Ishikawa (cell line): ENCODE results near the gene LCA5.

Experiments
- CEBPB ChIP-seq: IDR thresholded peaks from 2 replicates; pipeline ENCODE4 v1.6.1; 2012
- CREB1 ChIP-seq: IDR thresholded peaks from 2 replicates; pipeline ENCODE4 v1.6.1; 2012; ENCODE audit warnings: low read depth
- EP300 ChIP-seq: IDR thresholded peaks from 2 replicates; pipeline ENCODE4 v1.6.1; 2012; ENCODE audit warnings: borderline replicate concordance
- RAD21 ChIP-seq: IDR thresholded peaks from 2 replicates; pipeline ENCODE4 v1.6.1; 2012; ENCODE audit warnings: low read depth
- YY1 ChIP-seq: IDR thresholded peaks from 2 replicates; pipeline ENCODE4 v1.6.1; 2012; ENCODE audit warnings: low read depth
- TF ChIP-seq, protein P1 (sequence below): IDR thresholded peaks from 2 replicates; pipeline ENCODE4 v1.6.1; 2012
- TF ChIP-seq, protein P2 (sequence below): IDR thresholded peaks from 2 replicates; pipeline ENCODE4 v1.6.1; 2012; ENCODE audit warnings: low read depth, mild to moderate bottlenecking
- TF ChIP-seq, protein P3 (sequence below): IDR thresholded peaks from 2 replicates; pipeline ENCODE4 v1.6.1; 2012

DNA sequence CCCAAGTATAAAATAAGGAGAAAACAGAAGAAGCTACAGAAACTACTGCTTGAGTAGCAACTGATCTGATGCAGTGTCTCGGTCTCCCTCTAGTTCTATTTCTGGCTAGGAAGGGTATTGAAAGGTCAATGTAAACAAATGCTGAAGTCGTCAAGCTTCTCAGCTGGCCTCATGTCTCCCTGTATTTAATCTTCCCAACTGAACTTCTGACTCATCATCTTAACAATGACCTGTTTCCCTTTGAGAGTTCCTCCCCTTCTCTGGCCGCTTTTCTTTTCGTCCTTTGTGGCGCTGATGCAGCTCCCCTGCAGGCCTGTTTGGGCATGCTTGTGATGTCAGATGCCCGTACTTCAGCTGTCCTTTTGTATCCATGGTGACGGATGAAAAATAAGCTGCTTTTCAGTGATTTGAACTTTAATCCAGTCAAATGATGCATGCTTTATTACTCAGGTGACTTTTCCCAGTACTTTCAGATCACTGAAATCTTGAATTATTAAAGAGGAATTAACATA, 7.8 kb upstream of the LCA5 start:
- TF ChIP-seq, protein P1, sequence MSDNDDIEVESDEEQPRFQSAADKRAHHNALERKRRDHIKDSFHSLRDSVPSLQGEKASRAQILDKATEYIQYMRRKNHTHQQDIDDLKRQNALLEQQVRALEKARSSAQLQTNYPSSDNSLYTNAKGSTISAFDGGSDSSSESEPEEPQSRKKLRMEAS: no peak
- TF ChIP-seq, protein P2, sequence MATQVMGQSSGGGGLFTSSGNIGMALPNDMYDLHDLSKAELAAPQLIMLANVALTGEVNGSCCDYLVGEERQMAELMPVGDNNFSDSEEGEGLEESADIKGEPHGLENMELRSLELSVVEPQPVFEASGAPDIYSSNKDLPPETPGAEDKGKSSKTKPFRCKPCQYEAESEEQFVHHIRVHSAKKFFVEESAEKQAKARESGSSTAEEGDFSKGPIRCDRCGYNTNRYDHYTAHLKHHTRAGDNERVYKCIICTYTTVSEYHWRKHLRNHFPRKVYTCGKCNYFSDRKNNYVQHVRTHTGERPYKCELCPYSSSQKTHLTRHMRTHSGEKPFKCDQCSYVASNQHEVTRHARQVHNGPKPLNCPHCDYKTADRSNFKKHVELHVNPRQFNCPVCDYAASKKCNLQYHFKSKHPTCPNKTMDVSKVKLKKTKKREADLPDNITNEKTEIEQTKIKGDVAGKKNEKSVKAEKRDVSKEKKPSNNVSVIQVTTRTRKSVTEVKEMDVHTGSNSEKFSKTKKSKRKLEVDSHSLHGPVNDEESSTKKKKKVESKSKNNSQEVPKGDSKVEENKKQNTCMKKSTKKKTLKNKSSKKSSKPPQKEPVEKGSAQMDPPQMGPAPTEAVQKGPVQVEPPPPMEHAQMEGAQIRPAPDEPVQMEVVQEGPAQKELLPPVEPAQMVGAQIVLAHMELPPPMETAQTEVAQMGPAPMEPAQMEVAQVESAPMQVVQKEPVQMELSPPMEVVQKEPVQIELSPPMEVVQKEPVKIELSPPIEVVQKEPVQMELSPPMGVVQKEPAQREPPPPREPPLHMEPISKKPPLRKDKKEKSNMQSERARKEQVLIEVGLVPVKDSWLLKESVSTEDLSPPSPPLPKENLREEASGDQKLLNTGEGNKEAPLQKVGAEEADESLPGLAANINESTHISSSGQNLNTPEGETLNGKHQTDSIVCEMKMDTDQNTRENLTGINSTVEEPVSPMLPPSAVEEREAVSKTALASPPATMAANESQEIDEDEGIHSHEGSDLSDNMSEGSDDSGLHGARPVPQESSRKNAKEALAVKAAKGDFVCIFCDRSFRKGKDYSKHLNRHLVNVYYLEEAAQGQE: no peak
- TF ChIP-seq RAD21 (no peak), CREB1 (no peak), YY1 (no peak), EP300 (no peak), CEBPB (no peak)
- TF ChIP-seq, protein P3, sequence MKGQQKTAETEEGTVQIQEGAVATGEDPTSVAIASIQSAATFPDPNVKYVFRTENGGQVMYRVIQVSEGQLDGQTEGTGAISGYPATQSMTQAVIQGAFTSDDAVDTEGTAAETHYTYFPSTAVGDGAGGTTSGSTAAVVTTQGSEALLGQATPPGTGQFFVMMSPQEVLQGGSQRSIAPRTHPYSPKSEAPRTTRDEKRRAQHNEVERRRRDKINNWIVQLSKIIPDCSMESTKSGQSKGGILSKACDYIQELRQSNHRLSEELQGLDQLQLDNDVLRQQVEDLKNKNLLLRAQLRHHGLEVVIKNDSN: no peak
